ENCODE data around the gene UAP1L1.
A peak's percentile ranks its signal among the peaks of the same experiment; 100 is the strongest.
"Not testable (repeated sequence)": the region's sequence is repeated elsewhere in the genome, so short reads cannot be mapped to it uniquely, and the experiment has no call there.

The UAP1L1 gene

DNA sequence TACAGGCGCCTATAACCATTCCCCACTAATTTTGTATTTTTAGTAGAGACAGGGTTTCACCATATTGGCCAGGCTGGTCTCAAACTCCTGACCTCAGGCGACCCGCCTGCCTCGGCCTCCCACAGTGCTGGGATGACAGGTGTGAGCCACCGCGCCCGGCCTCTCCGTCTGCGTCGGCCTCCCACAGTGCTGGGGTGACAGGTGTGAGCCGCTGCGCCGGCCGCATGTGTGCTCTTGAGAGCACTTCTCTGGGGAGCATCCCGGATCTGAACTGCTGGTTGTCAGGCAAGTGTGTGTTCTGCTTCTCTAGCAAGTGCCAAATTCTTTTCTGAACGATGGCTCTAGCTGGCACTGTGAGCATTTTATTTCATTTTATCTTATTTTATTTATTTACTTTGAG, 19.8 kb upstream of the UAP1L1 start:
- no peak for DNase-seq

GRCh38 chr9:137058521-137059234, 18.6 kb upstream of the UAP1L1 start:
- no peak for DNase-seq

DNA sequence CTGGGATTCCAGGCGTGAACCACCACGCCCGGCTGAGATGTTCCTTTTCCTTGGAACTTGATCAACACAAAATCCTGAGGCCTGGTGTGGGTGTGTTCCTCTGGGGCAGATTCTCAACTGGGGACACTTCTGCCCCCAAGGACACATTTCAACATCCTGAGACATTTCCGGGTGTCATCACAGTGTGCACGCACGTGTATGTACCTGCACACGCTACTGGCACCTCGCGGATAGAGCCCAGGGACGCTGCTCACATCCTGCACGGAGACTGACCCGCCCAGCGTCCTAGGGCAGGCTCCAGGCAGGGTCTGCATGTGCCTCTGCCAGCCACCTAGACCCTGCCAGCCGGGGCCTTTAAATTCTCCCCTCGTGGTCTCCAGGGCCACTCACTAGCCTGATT, 14.9 kb upstream of the UAP1L1 start:
- no peak for DNase-seq

GRCh38 chr9:137062798-137063197, 14.5 kb upstream of the UAP1L1 start:
- not testable (repeated sequence) for DNase-seq

DNA sequence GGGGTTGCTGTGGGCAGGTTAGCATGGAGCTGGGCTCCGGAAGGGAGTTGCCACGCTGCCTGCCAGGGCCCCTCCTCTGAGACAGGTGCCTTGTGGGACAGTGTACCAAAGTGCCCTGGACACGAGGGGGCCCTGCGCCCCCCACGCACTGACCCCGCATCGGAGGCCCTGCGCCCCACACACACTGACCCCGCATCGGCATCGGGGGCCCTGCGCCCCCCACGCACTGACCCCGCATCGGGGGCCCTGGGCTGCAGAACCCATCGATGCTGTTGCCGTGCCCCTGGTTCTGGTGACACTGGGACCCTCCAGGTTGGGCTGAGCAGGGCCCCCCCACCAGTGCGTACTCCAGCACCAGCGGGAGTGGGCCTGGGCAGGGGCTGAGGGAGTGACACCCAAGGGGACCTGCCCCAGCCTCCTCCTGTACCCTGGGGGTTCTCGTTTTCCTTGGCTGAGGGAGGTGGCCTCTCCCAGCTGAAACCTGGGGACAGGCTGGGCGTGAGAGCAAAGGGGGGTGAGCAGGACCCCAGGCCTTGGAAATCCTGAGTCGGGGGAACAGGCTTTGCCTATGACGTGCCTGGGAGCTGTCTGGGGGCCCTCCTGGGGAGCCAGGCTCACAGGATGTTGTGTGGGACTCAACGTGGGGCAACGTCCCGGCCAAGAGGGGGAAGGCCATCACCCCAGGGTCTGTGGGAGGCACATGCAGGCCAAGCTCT, 13.8 kb upstream of the UAP1L1 start:
- no peak for DNase-seq

DNA sequence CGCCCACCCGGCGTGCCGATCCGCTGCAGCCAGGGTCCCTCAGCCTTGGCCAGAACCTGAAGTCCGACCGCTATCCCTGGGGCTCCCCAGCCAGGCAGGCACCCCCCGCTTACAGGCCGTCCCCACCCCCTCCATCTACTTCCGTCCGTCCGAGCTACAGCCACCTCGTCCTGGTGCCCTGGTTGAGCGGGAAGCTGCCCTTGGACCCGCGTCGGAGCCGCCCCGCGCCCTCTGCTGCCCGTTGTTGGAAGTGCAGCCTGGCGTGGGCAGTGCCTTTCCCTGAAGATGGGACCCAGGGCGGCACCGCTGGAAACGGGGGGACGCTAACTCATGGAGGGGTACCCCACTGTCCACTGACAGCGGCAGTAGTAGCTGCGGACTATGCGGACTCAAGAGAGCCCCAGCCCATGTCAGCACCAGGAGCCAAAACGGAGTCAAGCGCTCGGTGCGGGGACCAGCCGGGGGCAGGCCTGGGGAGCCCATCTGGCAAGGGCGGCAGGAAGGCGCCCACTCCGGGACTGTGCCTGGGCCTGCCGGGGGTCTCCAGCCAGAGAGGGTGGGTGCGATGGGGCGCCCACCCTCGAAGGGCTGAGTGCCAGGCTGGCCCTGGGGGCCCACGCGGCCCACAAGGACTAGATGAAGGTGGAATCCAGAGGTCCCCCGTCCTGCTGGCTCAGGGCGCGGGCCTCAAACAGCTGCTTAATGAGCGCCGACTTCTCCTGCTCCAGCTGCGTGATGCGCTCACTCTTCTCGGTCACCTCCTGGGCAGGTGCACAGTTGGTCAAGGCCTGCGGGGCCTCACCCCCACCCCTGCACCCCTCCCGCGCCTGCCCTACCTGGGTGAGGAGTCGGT, 13.1 kb upstream of the UAP1L1 start:
- no peak for DNase-seq

- no peak for DNase-seq
Measured at GRCh38 chr9:137064880-137065164, 12.5 kb upstream of the UAP1L1 start.

DNA sequence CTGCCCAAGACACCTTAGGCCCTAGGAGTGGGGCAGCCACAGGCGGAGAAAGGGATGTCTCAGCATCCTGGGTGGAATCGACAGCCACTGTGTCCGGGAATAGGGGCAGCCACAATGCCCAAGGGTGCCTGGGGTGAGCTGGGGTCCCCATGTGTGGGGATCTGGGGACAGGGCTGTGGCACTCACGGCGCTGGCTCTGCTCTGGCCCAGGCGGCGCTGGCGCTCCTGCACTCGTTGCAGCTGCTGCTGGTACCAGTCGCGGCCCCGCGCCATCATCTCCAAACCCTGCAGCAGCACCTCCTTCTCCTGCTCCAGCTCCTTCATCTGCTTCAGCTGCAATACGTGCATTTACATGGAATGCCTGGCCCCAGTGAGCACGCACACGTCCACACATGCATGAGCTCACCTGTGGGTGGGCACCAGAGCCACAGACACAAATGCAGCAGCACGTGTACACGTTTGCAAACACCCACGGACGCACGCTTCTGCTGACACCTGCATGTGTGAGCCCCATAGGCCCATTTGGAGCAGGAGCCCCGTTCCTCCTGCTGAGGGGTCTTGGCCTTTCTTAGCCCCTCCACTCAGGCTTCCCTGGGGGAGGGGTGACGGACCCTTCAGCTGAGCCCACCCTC, 11.9 kb upstream of the UAP1L1 start:
- DNase-seq = no peak

- no peak for DNase-seq
Measured at GRCh38 chr9:137066096-137066861, 11.0 kb upstream of the UAP1L1 start.

DNA sequence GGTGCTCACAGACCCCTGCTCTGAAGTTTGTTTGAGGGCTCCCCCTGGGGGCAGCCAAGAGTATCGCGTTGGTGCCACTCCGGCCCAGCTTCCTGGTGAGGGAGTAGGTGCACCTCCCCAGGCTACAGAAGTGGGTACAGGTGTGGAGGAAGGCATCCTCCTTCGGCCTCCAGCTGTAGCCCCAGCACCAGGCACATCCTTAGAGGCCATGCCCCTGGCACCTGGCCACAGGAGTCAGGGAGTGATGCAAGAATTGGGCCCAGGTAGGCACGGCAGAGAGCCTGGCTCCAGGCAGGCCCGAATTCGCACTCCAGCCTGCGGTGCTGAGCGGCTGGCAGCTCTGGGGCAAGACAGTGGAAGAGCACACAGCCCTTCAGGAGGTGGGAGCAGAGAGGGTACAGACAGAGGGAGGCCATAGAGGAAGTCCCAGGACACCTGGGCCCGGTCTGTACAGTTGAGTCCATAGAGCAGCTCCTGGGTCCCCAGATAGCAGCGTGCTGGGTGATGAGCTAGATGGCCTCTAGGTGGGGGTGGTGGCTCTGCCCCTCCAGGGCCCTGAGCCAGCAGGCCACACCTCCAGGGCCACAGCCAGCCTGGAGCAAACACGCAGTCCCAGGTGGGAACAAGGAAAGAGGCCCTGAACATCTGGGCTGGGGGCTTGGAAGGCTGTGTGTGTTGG, 9.3 kb upstream of the UAP1L1 start:
- peak; percentile 8 for DNase-seq

GRCh38 chr9:137068539-137069507, 8.5 kb upstream of the UAP1L1 start:
- no peak for DNase-seq

GRCh38 chr9:137069508-137070091, 7.7 kb upstream of the UAP1L1 start:
- DNase-seq = no peak

- peak; percentile 74 for DNase-seq
Measured at GRCh38 chr9:137070201-137070905, 7.0 kb upstream of the UAP1L1 start, which contains the start of gene SAPCD2. SAPCD2 (minus strand) TSS chr9:137070557; CDS start chr9:137070460, 97 bp downstream.

DNA sequence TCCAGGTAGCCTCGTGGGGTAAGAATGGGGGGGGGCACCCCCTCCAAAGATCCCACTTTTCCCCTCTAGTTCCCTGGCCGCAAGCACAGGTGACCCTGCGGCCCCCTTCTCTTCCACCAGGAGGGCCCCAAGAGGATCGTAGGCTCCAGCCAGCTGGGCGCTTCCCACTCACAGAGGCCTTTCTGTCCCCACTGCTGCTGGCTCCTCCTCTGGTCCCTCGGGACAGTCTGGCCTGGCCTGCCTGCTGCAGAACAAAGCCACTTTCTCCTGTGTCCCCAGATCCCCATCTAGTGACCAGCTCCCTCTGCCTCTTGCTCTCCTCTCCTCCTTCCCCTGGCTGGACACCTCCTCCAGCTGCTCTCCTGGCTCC, 6.4 kb upstream of the UAP1L1 start:
- DNase-seq = no peak

GRCh38 chr9:137071282-137071681, 6.0 kb upstream of the UAP1L1 start:
- no peak for DNase-seq

- no peak for DNase-seq
Measured at GRCh38 chr9:137073992-137074399, 3.3 kb upstream of the UAP1L1 start.

- DNase-seq = no peak
Measured at GRCh38 chr9:137074657-137075274, 2.6 kb upstream of the UAP1L1 start.

GRCh38 chr9:137075275-137075775, 2.0 kb upstream of the UAP1L1 start:
- no peak for DNase-seq

- DNase-seq = no peak
Measured at GRCh38 chr9:137076636-137077009, 694 bp upstream of the UAP1L1 start.
